Heart right ventricle (tissue), 16 donors: ENCODE measurements around the gene CDK12. TPM values are rescaled to one million over a fixed set of nuclear protein-coding genes. Genes with fewer than 3 reads are reported as not detected.
"Not testable (repeated sequence)": the region's sequence is repeated elsewhere in the genome, so short reads cannot be mapped to it uniquely, and the experiment has no call there.

Experiments used
- ATAC-seq, 8 donors: fragments of 200-7000 bp; cut with Tn5 transposase; one replicate each; pipeline ENCODE4 v1.9.1; 2020; ENCODE audit warnings: mild to moderate bottlenecking in 8 of 8, moderate library complexity in 8 of 8, moderate number of reproducible peaks in 1 of 8
- DNase-seq, 2 donors: peaks; one replicate each; pipeline ENCODE4 v3.0.0-alpha.2; 2020
- H3K27ac ChIP-seq, 10 donors: fragments of 200-600 bp; sonication (generic) in 2 of 10; one replicate each; pipeline versions ENCODE4 v1.5.0 to v1.8.0; 2020 to 2022; ENCODE audit warnings: mild to moderate bottlenecking in 3 of 10
- H3K27me3 ChIP-seq, 7 donors: fragments of 200-600 bp; one replicate each; pipeline ENCODE4 v1.8.0; 2021 to 2022; ENCODE audit warnings: mild to moderate bottlenecking in 2 of 7
- H3K36me3 ChIP-seq, 9 donors: fragments of 200-600 bp; sonication (generic) in 1 of 9; one replicate each; pipeline versions ENCODE4 v1.5.0 to v1.8.0; 2020 to 2022; ENCODE audit warnings: mild to moderate bottlenecking in 2 of 9
- H3K4me1 ChIP-seq, 9 donors: fragments of 200-600 bp; sonication (generic) in 1 of 9; one replicate each; pipeline versions ENCODE4 v1.5.0 to v1.8.0; 2020 to 2022; ENCODE audit warnings: mild to moderate bottlenecking in 4 of 9
- H3K4me3 ChIP-seq, 10 donors: fragments of 200-600 bp; sonication (generic) in 2 of 10; one replicate each; pipeline versions ENCODE4 v1.5.0 to v1.8.0; 2020 to 2022; ENCODE audit warnings: mild to moderate bottlenecking in 7 of 10, moderate library complexity in 2 of 10
- H3K9me3 ChIP-seq, 11 donors: fragments of 200-600 bp in 10 of 11; sonication (generic) in 2 of 11; one replicate each; pipeline versions ENCODE4 v1.5.0 to v1.8.0; 2013 to 2022; ENCODE audit warnings: mild to moderate bottlenecking in 2 of 11, control low read depth in 1 of 11, moderate library complexity in 1 of 11
- WGBS, 2 donors: extraction: QIAGEN DNeasy Blood & Tissue Kit; methylation state at CpG; one replicate each; pipeline ENCODE4 v1.1.7; 2013; ENCODE audit warnings: inconsistent platforms in 1 of 2; 5-methylcytosine and 5-hydroxymethylcytosine counted together
- intact Hi-C, 10 donors: fragments of 100-400 bp; cut with DNase I; formaldehyde crosslinking; loops; one replicate each; pipeline versions ENCODE4 v1.11.1 to v1.14.2; 2022
- polyA plus RNA-seq, 2 donors: library from polyadenylated mRNA; stranded (reverse); fragments of 200-250 nt; gene quantifications; one replicate each; pipeline ENCODE4 v1.2.3, GENCODE V29; 2013
- total RNA-seq, 10 donors: library from RNA; stranded (reverse); fragmentation: NEBNext Ultra II Directional in 3 of 10; extraction: Animal tissue kit (Norgen Biotek cat#: 25700) in 3 of 10; gene quantifications; one replicate each; pipeline versions ENCODE4 v1.2.1 to v1.2.4, GENCODE V29; 2021 to 2023
- TF ChIP-seq, protein P1 (sequence below), 9 donors: fragments of 200-600 bp; sonication (generic) in 2 of 9; IDR thresholded peaks; one replicate each; pipeline versions ENCODE4 v1.5.0 to v1.8.0; 2021 to 2022; ENCODE audit warnings: antibody characterized with exemption in 9 of 9, mild to moderate bottlenecking in 5 of 9, moderate library complexity in 1 of 9
- donor health status: Arrhythmogenic right ventricular cardiomyopathy.
- donor health status: ischemic (EF 13 %, LVEDD 7.1; RV severe dilation, severe dysfunction).
- donor health status: healthy with polysubstance abuse.
- donor health status: DM: no; HTN: yes; CAD: no.
- donor health status: DM: no; HTN: no; CAD: no.
- donor health status: ischemic (EF 25% LVEDD 6.9; RV normal size, moderate dysfunction).
- donor health status: ischemic (EF 25% LVEDD 5.7; RV mildly dilated, moderate dysfunction).
- donor health status: healthy.
- donor health status: DM: yes; HTN: yes; CAD: no.
- donor health status: Ischemic cardiomyopathy.
- donor health status: ischemic (EF 35%, LVEDD 5.7; RV mildly dilated, moderate dysfunction).
- donor health status: nonischemic (EF 11% LVEDD 7.7; RV severe dilation, severe dysfunction).
- donor health status: DM: yes; HTN: yes; CAD: no.
- donor health status: PGD.
- donor health status: ischemic (EF 29% LVEDD 5.4; RV normal size, mild dysfunction).
- donor health status: nonischemic (EF 23%, LVEDD 6.1; RV moderate dilation, normal function).

The CDK12 gene
- total and polyA plus RNA-seq, 12 donors = 5.0 to 29.3 (median 23.7) TPM

DNA sequence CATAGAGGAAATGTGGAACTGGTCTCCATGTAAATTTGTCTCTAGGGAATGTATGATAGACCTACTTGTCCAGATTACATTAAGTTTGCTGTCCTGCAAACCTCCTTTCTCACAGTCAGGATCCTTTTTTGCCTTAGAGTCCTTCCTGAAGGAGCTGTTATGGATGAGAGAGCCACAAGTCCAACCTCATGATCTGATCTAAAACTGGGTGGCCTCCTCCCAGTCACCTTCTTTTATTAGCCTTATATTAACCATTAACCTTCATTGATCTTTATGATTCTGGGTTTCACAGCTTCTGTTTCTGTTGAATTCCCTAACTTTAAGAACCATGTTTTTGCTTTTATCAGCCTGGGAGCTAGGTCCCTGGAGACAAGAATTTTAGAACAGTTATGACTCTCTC lies 82.4 kb downstream of the CDK12 start:
- ATAC-seq = no peak

DNA sequence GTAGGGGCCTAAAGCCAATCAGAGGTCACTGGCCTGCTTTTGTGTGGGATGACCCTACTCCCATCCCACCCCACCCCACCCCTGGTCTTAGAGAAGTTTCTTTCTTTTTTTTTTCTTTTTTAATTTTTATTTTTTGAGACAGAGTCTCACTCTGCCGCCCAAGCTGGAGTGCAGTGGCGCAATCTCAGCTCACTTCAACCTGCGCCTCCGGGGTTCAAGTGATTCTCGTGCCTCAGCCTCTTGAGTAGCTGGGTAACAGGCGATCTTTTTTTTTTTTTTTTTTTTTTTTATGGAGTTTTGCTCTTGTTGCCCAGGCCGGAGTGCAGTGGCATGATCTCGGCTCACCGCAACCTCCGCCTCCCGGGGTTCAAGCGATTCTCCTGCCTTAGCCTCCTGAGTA lies 83.1 kb downstream of the CDK12 start:
- not testable (repeated sequence) for H3K4me3 ChIP-seq, H3K9me3 ChIP-seq, H3K27me3 ChIP-seq, H3K27ac ChIP-seq, ATAC-seq, DNase-seq
- peaks cover 7 to 45% (median 13%) of the 10 kb centered on the region in 9 donors for H3K4me1 ChIP-seq
- 91 to 94% methylated on average over 12 of the region's 12 CpGs for WGBS, 2 donors
- H3K36me3 ChIP-seq = peaks cover 0 to 50% (median 8%) of the 10 kb centered on the region in 9 donors
- intact Hi-C loops = loop anchor here in 4 of 10 donors (10.0 kb wide), 1 partner anchor 210 kb away; no protein-coding TSS in a partner anchor

More for the DNA sequence above, 82.4 kb downstream of the CDK12 start:
- no peak overlapping the region for H3K4me3 ChIP-seq
- TF ChIP-seq, protein P1, sequence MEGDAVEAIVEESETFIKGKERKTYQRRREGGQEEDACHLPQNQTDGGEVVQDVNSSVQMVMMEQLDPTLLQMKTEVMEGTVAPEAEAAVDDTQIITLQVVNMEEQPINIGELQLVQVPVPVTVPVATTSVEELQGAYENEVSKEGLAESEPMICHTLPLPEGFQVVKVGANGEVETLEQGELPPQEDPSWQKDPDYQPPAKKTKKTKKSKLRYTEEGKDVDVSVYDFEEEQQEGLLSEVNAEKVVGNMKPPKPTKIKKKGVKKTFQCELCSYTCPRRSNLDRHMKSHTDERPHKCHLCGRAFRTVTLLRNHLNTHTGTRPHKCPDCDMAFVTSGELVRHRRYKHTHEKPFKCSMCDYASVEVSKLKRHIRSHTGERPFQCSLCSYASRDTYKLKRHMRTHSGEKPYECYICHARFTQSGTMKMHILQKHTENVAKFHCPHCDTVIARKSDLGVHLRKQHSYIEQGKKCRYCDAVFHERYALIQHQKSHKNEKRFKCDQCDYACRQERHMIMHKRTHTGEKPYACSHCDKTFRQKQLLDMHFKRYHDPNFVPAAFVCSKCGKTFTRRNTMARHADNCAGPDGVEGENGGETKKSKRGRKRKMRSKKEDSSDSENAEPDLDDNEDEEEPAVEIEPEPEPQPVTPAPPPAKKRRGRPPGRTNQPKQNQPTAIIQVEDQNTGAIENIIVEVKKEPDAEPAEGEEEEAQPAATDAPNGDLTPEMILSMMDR (IDR thresholded peaks at IDR 0.05) = no peak
- no peak for DNase-seq
- peaks cover 4 to 48% (median 16%) of the 10 kb centered on the region in 9 donors for H3K4me1 ChIP-seq
- intact Hi-C loops = loop anchor here in 4 of 10 donors (10.0 kb wide), 1 partner anchor 211 kb away; no protein-coding TSS in a partner anchor
- no peaks in the 10 kb centered on the region for H3K27me3 ChIP-seq
- H3K36me3 ChIP-seq = peaks cover 0 to 43% (median 5%) of the 10 kb centered on the region in 9 donors
- no peaks in the 10 kb centered on the region for H3K9me3 ChIP-seq
- H3K27ac ChIP-seq = no peak overlapping the region

DNA sequence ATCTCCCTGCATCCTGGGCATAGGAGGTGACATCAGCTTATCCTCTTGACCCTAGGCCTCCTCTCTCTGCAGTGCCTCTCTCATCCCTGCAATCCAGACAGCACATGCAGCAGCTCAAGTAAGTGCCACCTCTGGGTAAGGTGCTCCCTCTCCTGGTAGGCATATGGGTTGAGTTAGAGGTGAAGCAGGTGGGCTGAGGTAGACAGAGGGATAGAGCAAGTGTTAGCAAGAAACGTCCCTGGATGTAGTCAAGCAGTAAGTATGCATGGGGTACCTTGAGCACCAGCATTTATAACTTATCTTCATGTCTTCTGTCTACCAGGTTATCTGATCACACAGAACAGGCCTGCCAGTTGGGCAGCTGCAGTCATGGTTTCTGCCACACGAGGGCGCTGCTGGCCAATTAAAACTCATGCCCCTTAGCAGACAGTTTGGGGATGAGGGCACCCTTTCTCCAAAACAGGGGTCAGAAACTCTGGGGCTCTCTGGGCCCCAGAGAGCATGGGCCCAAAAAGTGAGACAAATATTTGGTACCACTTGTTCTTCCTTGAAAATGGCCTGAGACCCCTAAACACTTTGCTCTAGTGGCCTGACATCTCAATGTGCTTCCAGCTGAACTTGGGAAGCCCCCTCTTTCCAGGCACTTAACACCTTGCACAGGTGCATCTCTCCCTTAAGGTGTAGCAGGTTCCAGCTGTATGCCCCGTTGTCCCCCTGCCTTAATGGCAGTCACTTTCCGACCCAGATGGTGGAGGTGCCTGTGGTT lies 86.6 kb downstream of the CDK12 start:
- peaks cover 0 to 28% (median 15%) of the 10 kb centered on the region in 9 donors for H3K4me1 ChIP-seq
- H3K27me3 ChIP-seq = no peaks in the 10 kb centered on the region
- TF ChIP-seq, protein P1 (IDR thresholded peaks at IDR 0.05) = peak; percentile 87 to 96 (median 93)
- DNase-seq (peak; percentile 54 to 69), ATAC-seq (peak; percentile 49 to 83 (median 77))
- H3K27ac ChIP-seq = peak overlapping the region in 1 of 10 donors; percentile 29
- peaks cover 0 to 86% (median 8%) of the 10 kb centered on the region in 9 donors for H3K36me3 ChIP-seq
- WGBS, 2 donors = 27 to 29% methylated on average over 5 of the region's 5 CpGs
- H3K9me3 ChIP-seq = no peaks in the 10 kb centered on the region
- intact Hi-C loops = loop anchor here (1.0 to 10.0 kb wide), 7 partner anchors 74 to 207 kb away; no protein-coding TSS in a partner anchor
- H3K4me3 ChIP-seq = no peak overlapping the region

DNA sequence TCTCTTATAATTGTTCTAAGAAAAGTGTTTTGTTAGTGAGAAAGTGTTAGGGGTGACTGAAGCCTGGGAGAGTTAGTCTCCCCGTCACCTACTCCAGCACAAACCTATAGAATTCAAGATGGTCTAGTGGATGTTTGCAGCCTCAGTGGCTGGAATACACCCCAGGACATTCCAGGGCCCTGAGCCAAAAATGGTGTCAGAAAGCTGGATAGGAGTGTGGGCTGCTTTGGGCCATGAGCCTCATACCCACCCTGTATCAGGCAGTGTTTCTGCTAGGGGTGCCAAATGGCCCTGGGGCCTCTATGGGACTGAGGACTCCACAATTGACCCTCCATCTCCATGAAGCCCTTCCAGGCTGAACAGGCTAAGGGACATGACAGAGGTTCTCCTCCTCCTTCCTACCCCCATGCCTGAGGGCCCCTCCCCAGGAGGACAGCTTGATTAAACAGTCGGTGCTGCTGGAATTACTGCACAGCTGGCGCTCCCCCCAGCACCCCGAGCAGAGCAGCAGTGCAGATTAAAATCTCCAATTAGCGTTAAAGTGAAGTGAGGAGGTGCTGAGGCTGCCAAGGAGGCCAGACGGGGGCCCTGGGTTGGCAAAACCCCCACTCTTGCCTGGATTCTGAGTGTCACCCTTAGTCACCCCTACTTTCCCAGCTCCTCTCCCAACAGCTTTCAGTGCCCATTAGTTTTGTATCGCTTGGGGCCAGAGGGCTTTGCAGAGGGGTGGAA lies 87.4 kb downstream of the CDK12 start:
- no peaks in the 10 kb centered on the region for H3K9me3 ChIP-seq
- H3K27ac ChIP-seq = peak overlapping the region in 1 of 10 donors; percentile 37
- WGBS, 2 donors = 51 to 64% methylated on average over 7 of the region's 7 CpGs
- peak; percentile 43 to 92 (median 84) for ATAC-seq
- peak in 1 of 2 donors; percentile 36 for DNase-seq
- TF ChIP-seq, protein P1 (IDR thresholded peaks at IDR 0.05) = no peak
- peaks cover 0 to 93% (median 8%) of the 10 kb centered on the region in 9 donors for H3K36me3 ChIP-seq
- no peaks in the 10 kb centered on the region for H3K27me3 ChIP-seq
- H3K4me3 ChIP-seq = no peak overlapping the region
- H3K4me1 ChIP-seq = peaks cover 0 to 21% (median 15%) of the 10 kb centered on the region in 9 donors
- intact Hi-C loops = loop anchor here (1.0 to 10.0 kb wide), 7 partner anchors 74 to 206 kb away; no protein-coding TSS in a partner anchor
